H1 (cell line): ENCODE data around the gene TXNRD2. TPM values are rescaled to one million over a fixed set of nuclear protein-coding genes. Genes with fewer than 3 reads are reported as not detected.

Source experiments
- RBBP5 ChIP-seq: IDR thresholded peaks from 2 replicates; pipeline ENCODE4 v1.7.1; 2012; ENCODE audit warnings: low read depth, mild to moderate bottlenecking, inconsistent platforms, low read length, moderate library complexity, borderline replicate concordance
- polyA plus RNA-seq, 7 experiments: library from polyadenylated mRNA; depleted of rRNA in 3 of 7; stranded (reverse) in 5 of 7; unstranded in 2 of 7; fragments of >200 nt in 5 of 7; fragments of 200-250 nt in 2 of 7; gene quantifications; 1 replicate in 5 of 7; 2 replicates in 1 of 7; 4 replicates in 1 of 7; pipeline versions ENCODE4 v1.2.1 to v1.2.3, GENCODE V29; 2011 to 2013; ENCODE audit warnings: missing spikeins in 2 of 7, mixed read lengths in 2 of 7
- total RNA-seq: library from RNA; stranded (reverse); fragmentation: NEBNext Ultra II Directional; extraction: Animal tissue kit (Norgen Biotek cat#: 25700); gene quantifications from 2 replicates; pipeline ENCODE4 v1.2.1, GENCODE V29; 2021

TXNRD2 gene
- total and polyA plus RNA-seq, 2 of the 8 experiments (the other 6 are each of a cell fraction or from before 2014, with no cell fraction given): 14.8 to 21.9 TPM

- no peak for TF ChIP-seq RBBP5
These were observed 29.1 kb upstream of the TXNRD2 start (continued) for GRCh38 chr22:19970479-19971275.
